GM06990 (cell line): ENCODE measurements around the gene C2orf42.

ENCODE experiments used
- DNase-seq: peaks from one replicate; pipeline ENCODE4 v3.0.0-alpha.2; 2011; ENCODE audit not compliant: insufficient read length; ENCODE audit errors: extremely low read depth
- H3K27me3 ChIP-seq: replicated peaks from 2 replicates; pipeline ENCODE4 v1.6.0; 2011; ENCODE audit warnings: low read length; ENCODE audit not compliant: control insufficient read depth, insufficient read depth
- H3K36me3 ChIP-seq: 2 replicates; pipeline ENCODE4 v1.5.1; 2011; ENCODE audit warnings: low read length; ENCODE audit not compliant: control insufficient read depth, insufficient read depth
- H3K4me3 ChIP-seq: replicated peaks from 2 replicates; pipeline ENCODE4 v1.5.1; 2011; ENCODE audit warnings: low read depth, mild to moderate bottlenecking, control low read depth, low read length
- TF ChIP-seq, protein P1 (sequence below): IDR thresholded peaks from 2 replicates; pipeline ENCODE4 v1.5.1; 2011; ENCODE audit warnings: low read length, control low read depth, mild to moderate bottlenecking, inconsistent platforms; ENCODE audit not compliant: insufficient read depth, poor library complexity, severe bottlenecking

C2orf42 gene

DNA sequence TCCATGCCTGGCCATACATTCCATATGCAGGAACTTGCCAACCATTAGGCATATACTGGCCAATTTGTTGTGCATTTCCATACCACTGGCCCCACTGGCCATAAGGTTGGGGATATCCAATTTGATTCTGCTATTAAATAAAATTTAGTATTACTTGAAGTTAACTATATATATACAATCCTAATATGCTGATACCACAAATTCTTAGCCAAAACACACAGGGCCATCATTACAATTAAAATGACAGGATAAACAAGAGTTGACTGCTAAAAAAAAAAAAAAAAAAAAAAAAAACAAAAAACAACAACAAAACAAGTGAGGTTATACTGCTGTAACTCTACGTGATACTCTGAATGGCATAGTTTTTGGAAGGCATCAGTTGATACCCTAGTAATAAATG, 23.5 kb upstream of the C2orf42 start:
- DNase-seq: no peak

DNA sequence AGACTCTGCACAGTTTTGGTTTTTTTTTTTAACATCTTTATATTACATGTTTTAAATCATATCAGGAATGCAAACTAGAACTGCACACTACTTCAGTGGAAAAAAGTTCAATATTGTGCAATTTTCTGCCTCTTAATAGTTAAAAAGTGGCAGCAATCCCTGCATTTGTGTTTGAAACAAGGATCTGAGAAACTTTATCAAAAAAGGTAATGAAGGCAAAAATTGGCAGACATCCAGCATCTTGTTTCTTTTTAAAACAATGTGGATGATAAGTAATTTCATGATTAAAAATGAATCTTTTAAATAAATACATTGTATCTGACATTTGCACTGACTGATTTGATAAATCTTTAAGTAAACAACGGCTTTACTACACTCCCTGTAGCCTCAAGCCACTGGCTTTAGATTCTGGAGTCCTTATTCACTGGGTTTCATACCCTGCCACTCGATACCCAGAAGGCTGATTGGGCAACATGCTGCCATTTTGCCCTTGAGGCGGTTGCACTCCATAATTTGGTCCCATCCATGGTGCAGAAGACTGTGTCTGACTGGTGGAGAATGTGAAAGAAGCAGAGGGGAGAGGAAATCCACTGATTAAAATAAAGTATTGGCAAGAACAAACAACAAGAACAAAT, 21.6 kb upstream of the C2orf42 start:
- DNase-seq: no peak
- Histone ChIP-seq H3K36me3 (no peaks in the 10 kb centered on the region), H3K4me3 (no peak overlapping the region), H3K27me3 (no peaks in the 10 kb centered on the region)
- TF ChIP-seq, protein P1, sequence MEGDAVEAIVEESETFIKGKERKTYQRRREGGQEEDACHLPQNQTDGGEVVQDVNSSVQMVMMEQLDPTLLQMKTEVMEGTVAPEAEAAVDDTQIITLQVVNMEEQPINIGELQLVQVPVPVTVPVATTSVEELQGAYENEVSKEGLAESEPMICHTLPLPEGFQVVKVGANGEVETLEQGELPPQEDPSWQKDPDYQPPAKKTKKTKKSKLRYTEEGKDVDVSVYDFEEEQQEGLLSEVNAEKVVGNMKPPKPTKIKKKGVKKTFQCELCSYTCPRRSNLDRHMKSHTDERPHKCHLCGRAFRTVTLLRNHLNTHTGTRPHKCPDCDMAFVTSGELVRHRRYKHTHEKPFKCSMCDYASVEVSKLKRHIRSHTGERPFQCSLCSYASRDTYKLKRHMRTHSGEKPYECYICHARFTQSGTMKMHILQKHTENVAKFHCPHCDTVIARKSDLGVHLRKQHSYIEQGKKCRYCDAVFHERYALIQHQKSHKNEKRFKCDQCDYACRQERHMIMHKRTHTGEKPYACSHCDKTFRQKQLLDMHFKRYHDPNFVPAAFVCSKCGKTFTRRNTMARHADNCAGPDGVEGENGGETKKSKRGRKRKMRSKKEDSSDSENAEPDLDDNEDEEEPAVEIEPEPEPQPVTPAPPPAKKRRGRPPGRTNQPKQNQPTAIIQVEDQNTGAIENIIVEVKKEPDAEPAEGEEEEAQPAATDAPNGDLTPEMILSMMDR: no peak

More for the DNA sequence above, 23.5 kb upstream of the C2orf42 start:
- TF ChIP-seq, protein P1: no peak
- Histone ChIP-seq H3K27me3 (no peaks in the 10 kb centered on the region), H3K36me3 (no peaks in the 10 kb centered on the region), H3K4me3 (no peak overlapping the region)

DNA sequence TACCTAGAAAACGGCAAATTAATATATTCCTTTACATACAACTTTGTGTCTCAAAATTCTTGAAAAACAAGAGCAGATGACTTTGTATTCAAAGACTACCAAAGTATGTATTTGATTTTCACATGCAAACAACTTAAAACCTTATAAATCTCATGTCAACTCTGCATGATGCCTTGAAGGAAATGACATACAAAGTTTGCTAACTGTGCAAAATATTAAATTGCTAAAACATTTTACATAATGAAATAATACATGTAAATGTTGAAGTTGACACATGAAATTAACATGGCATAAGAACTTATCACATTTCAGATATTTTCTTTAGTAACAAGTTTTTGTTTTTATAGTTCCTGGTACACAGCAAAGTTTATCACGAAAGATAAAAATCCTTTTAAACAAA, 20.8 kb upstream of the C2orf42 start:
- DNase-seq: no peak
- H3K27me3 ChIP-seq: no peaks in the 10 kb centered on the region
- H3K36me3 ChIP-seq: no peaks in the 10 kb centered on the region
- TF ChIP-seq, protein P1: no peak
- no peak overlapping the region for H3K4me3 ChIP-seq

DNA sequence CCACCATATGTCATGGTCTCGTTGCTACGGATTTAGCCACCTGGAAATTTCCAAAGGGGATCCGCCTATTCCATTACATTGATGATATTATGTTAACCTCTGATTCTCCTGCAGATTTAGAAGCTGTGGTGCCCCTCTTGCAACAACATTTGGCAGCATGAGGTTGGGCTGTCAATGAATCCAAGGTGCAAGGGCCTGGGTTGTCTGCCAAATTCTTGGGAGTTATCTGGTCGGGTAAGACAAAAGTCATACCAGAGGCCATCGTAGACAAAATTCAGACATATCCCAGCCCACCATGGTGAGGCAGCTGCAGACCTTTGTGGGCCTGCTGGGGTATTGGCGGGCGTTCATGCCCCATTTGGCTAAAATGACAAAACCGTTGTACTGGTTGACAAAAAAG, 13.6 kb upstream of the C2orf42 start:
- Histone ChIP-seq H3K4me3 (no peak overlapping the region), H3K36me3 (no peaks in the 10 kb centered on the region), H3K27me3 (no peaks in the 10 kb centered on the region)
- DNase-seq: no peak
- TF ChIP-seq, protein P1: no peak

DNA sequence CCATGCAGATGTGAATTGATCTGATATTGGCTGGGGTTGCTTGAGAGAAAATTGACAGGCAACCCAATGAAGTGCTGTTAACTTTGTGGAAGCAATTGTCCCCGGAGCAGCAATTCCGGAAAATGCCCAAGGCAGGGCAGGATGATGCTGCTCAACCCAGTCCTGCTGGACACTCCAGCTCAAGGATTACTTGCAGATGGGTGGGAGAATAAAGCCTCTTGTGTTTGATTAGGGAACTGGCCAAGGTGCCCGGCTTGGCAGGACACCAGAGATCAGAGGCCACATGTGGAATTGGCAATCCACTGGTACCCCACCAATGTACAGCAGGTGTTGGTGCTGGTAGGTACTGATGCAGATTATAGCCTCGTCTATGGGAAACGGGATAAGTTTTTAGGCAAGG, 12.3 kb upstream of the C2orf42 start:
- Histone ChIP-seq H3K4me3 (no peak overlapping the region), H3K36me3 (no peaks in the 10 kb centered on the region), H3K27me3 (no peaks in the 10 kb centered on the region)
- no peak for DNase-seq
- TF ChIP-seq, protein P1: no peak
